ENCODE results near the gene ABCF3. TPM values are rescaled to one million over a fixed set of nuclear protein-coding genes. Genes with fewer than 3 reads are reported as not detected.

The ABCF3 gene
- total RNA-seq, 4 donors from 2014 or later = 11.8 to 73.0 (median 36.8) TPM

GRCh38 chr3:184237211-184237610 lies 51.2 kb downstream of the ABCF3 start:
- H3K4me1 ChIP-seq = no peaks in the 10 kb centered on the region
- H3K27ac ChIP-seq = no peak overlapping the region
- H3K27me3 ChIP-seq = peaks cover 0 to under 1% of the 10 kb centered on the region in 2 donors
- intact Hi-C loops (cut with DNase I; ENCODE audit: low total_unique reads) = no loop called here
- H3K4me3 ChIP-seq = no peak overlapping the region
- TF ChIP-seq POLR2A (IDR thresholded peaks at IDR 0.05) = no peak
- TF ChIP-seq CTCF (IDR thresholded peaks at IDR 0.05) = no peak
- no peak for DNase-seq
- H3K36me3 ChIP-seq = no peaks in the 10 kb centered on the region
- H3K9me3 ChIP-seq = no peaks in the 10 kb centered on the region

GRCh38 chr3:184237807-184238206 lies 51.8 kb downstream of the ABCF3 start:
- Histone ChIP-seq H3K27ac (no peak overlapping the region), H3K27me3 (no peaks in the 10 kb centered on the region), H3K4me1 (no peaks in the 10 kb centered on the region), H3K4me3 (no peak overlapping the region), H3K9me3 (no peaks in the 10 kb centered on the region), H3K36me3 (no peaks in the 10 kb centered on the region)
- intact Hi-C loops (cut with DNase I; ENCODE audit: low total_unique reads) = no loop called here
- no peak for DNase-seq
- no peak for TF ChIP-seq CTCF (IDR thresholded peaks at IDR 0.05)
- no peak for TF ChIP-seq POLR2A (IDR thresholded peaks at IDR 0.05)

- H3K4me3 ChIP-seq = no peak overlapping the region
- no peaks in the 10 kb centered on the region for H3K4me1 ChIP-seq
- H3K9me3 ChIP-seq = no peaks in the 10 kb centered on the region
- H3K27ac ChIP-seq = no peak overlapping the region
- no peak for DNase-seq
- no peaks in the 10 kb centered on the region for H3K36me3 ChIP-seq
- intact Hi-C loops (cut with DNase I; ENCODE audit: low total_unique reads) = no loop called here
- no peaks in the 10 kb centered on the region for H3K27me3 ChIP-seq
- TF ChIP-seq POLR2A (IDR thresholded peaks at IDR 0.05) = no peak
- TF ChIP-seq CTCF (IDR thresholded peaks at IDR 0.05) = no peak
Measured at GRCh38 chr3:184238246-184238818, 52.3 kb downstream of the ABCF3 start.

GRCh38 chr3:184239221-184239620 lies 53.2 kb downstream of the ABCF3 start:
- H3K4me3 ChIP-seq = no peak overlapping the region
- DNase-seq = no peak
- no peak overlapping the region for H3K27ac ChIP-seq
- no peaks in the 10 kb centered on the region for H3K4me1 ChIP-seq
- TF ChIP-seq CTCF (IDR thresholded peaks at IDR 0.05) = no peak
- TF ChIP-seq POLR2A (IDR thresholded peaks at IDR 0.05) = no peak
- no peaks in the 10 kb centered on the region for H3K9me3 ChIP-seq
- intact Hi-C loops (cut with DNase I; ENCODE audit: low total_unique reads) = no loop called here
- no peaks in the 10 kb centered on the region for H3K36me3 ChIP-seq
- H3K27me3 ChIP-seq = no peaks in the 10 kb centered on the region

- Histone ChIP-seq H3K27ac (no peak overlapping the region), H3K36me3 (no peaks in the 10 kb centered on the region), H3K4me1 (no peaks in the 10 kb centered on the region), H3K9me3 (no peaks in the 10 kb centered on the region), H3K27me3 (no peaks in the 10 kb centered on the region), H3K4me3 (no peak overlapping the region)
- intact Hi-C loops (cut with DNase I; ENCODE audit: low total_unique reads) = no loop called here
- DNase-seq = no peak
- no peak for TF ChIP-seq POLR2A (IDR thresholded peaks at IDR 0.05)
- no peak for TF ChIP-seq CTCF (IDR thresholded peaks at IDR 0.05)
Measured at GRCh38 chr3:184239708-184240107, 53.7 kb downstream of the ABCF3 start.
